Ascending aorta (tissue), 2 donors: ENCODE data around the gene PTCD2. TPM values are rescaled to one million over a fixed set of nuclear protein-coding genes. Genes with fewer than 3 reads are reported as not detected.
"Not testable (repeated sequence)": the region's sequence is repeated elsewhere in the genome, so short reads cannot be mapped to it uniquely, and the experiment has no call there.

ENCODE experiments used
- DNase-seq, 2 donors: peaks; one replicate each; pipeline ENCODE4 v3.0.0-alpha.2; 2019; ENCODE audit warnings: low spot score in 2 of 2
- H3K27ac ChIP-seq, 2 donors: fragments of 200-600 bp; sonication (generic); one replicate each; pipeline ENCODE4 v1.5.1; 2016 to 2017; ENCODE audit warnings: mild to moderate bottlenecking in 1 of 2
- H3K27me3 ChIP-seq: fragments of 200-600 bp; sonication (generic); one replicate; pipeline ENCODE4 v1.5.1; 2017
- H3K36me3 ChIP-seq, 2 donors: fragments of 200-600 bp; sonication (generic); one replicate each; pipeline ENCODE4 v1.5.1; 2016
- H3K4me1 ChIP-seq, 2 donors: fragments of 200-600 bp; sonication (generic); one replicate each; pipeline ENCODE4 v1.5.1; 2016 to 2017; ENCODE audit warnings: mild to moderate bottlenecking in 1 of 2
- H3K4me3 ChIP-seq, 2 donors: fragments of 200-600 bp; sonication (generic); one replicate each; pipeline ENCODE4 v1.5.1; 2016 to 2017; ENCODE audit warnings: mild to moderate bottlenecking in 1 of 2
- H3K9me3 ChIP-seq, 2 donors: fragments of 200-600 bp; sonication (generic); one replicate each; pipeline ENCODE4 v1.5.1; 2016
- CTCF ChIP-seq, 3 experiments: fragments of 200-600 bp in 2 of 3; fragments of 450-650 bp in 1 of 3; sonication (generic) in 2 of 3; IDR thresholded peaks; one replicate each; pipeline ENCODE4 v1.5.1; 2016 to 2019; ENCODE audit warnings: antibody characterized with exemption in 3 of 3, mild to moderate bottlenecking in 1 of 3, moderate library complexity in 1 of 3
- intact Hi-C: fragments of 100-400 bp; cut with DNase I; formaldehyde crosslinking; loops from one replicate; pipeline ENCODE4 v1.15.1; 2023
- total RNA-seq: library from RNA; depleted of rRNA; stranded (reverse); fragments of >200 nt; gene quantifications from one replicate; pipeline ENCODE4 v1.1.0, GENCODE V29; 2016

The PTCD2 gene
- total RNA-seq, 1 donor from 2014 or later: 0.85 TPM

GRCh38 chr5:72291601-72292000 is 28.6 kb upstream of the PTCD2 start:
- intact Hi-C loops: no loop called here
- Histone ChIP-seq H3K4me1 (peaks cover 4 to 16% of the 10 kb centered on the region in 2 donors), H3K27ac (no peak overlapping the region), H3K4me3 (no peak overlapping the region), H3K36me3 (no peaks in the 10 kb centered on the region), H3K9me3 (no peaks in the 10 kb centered on the region), H3K27me3 (no peaks in the 10 kb centered on the region)
- DNase-seq: no peak
- TF ChIP-seq CTCF (IDR thresholded peaks at IDR 0.05): no peak

GRCh38 chr5:72292411-72292810 is 27.8 kb upstream of the PTCD2 start:
- no peak for TF ChIP-seq CTCF (IDR thresholded peaks at IDR 0.05)
- DNase-seq: no peak
- no peak overlapping the region for H3K4me3 ChIP-seq
- no peaks in the 10 kb centered on the region for H3K9me3 ChIP-seq
- intact Hi-C loops: no loop called here
- H3K36me3 ChIP-seq: no peaks in the 10 kb centered on the region
- H3K27ac ChIP-seq: no peak overlapping the region
- peaks cover 4 to 16% of the 10 kb centered on the region in 2 donors for H3K4me1 ChIP-seq
- no peaks in the 10 kb centered on the region for H3K27me3 ChIP-seq

GRCh38 chr5:72293495-72294055 is 26.6 kb upstream of the PTCD2 start:
- Histone ChIP-seq H3K4me1 (peaks cover 4 to 16% of the 10 kb centered on the region in 2 donors), H3K36me3 (no peaks in the 10 kb centered on the region), H3K4me3 (no peak overlapping the region), H3K27me3 (no peaks in the 10 kb centered on the region), H3K27ac (peak overlapping the region in 1 of 2 donors; percentile 33), H3K9me3 (no peaks in the 10 kb centered on the region)
- intact Hi-C loops: no loop called here
- DNase-seq: no peak
- TF ChIP-seq CTCF (IDR thresholded peaks at IDR 0.05): no peak

- no peak for DNase-seq
- no peak for TF ChIP-seq CTCF (IDR thresholded peaks at IDR 0.05)
- intact Hi-C loops: no loop called here
- Histone ChIP-seq H3K4me3 (no peak overlapping the region), H3K4me1 (peaks cover 4 to 13% of the 10 kb centered on the region in 2 donors), H3K9me3 (no peaks in the 10 kb centered on the region), H3K36me3 (no peaks in the 10 kb centered on the region), H3K27me3 (no peaks in the 10 kb centered on the region), H3K27ac (no peak overlapping the region)
Observed at GRCh38 chr5:72294473-72294872, 25.7 kb upstream of the PTCD2 start.

GRCh38 chr5:72295539-72295938 is 24.6 kb upstream of the PTCD2 start:
- no peaks in the 10 kb centered on the region for H3K36me3 ChIP-seq
- no peak for TF ChIP-seq CTCF (IDR thresholded peaks at IDR 0.05)
- H3K9me3 ChIP-seq: no peaks in the 10 kb centered on the region
- no peak overlapping the region for H3K27ac ChIP-seq
- H3K4me3 ChIP-seq: no peak overlapping the region
- H3K4me1 ChIP-seq: peaks cover 4 to 13% of the 10 kb centered on the region in 2 donors
- H3K27me3 ChIP-seq: no peaks in the 10 kb centered on the region
- DNase-seq: no peak
- intact Hi-C loops: no loop called here

GRCh38 chr5:72296256-72296655 is 23.9 kb upstream of the PTCD2 start:
- DNase-seq: no peak
- Histone ChIP-seq H3K27ac (no peak overlapping the region), H3K4me3 (no peak overlapping the region), H3K27me3 (no peaks in the 10 kb centered on the region), H3K9me3 (no peaks in the 10 kb centered on the region), H3K36me3 (no peaks in the 10 kb centered on the region), H3K4me1 (peaks cover 4 to 13% of the 10 kb centered on the region in 2 donors)
- intact Hi-C loops: no loop called here
- TF ChIP-seq CTCF (IDR thresholded peaks at IDR 0.05): no peak

GRCh38 chr5:72298136-72298535 is 22.0 kb upstream of the PTCD2 start:
- peaks cover 4 to 10% of the 10 kb centered on the region in 2 donors for H3K4me1 ChIP-seq
- H3K36me3 ChIP-seq, H3K9me3 ChIP-seq, H3K4me3 ChIP-seq, H3K27me3 ChIP-seq, intact Hi-C loops, DNase-seq, H3K27ac ChIP-seq: not testable (repeated sequence)
